Choroid plexus epithelial cell (primary cell): ENCODE results near the gene NFATC2.
A peak's percentile ranks its signal among the peaks of the same experiment; 100 is the strongest.

Source experiments
- DNase-seq: peaks from one replicate; pipeline ENCODE4 v3.0.0-alpha.2; 2010; ENCODE audit warnings: low read depth
- H3K4me3 ChIP-seq: 2 replicates; pipeline ENCODE4 v1.5.1; 2011; ENCODE audit warnings: low read depth, mild to moderate bottlenecking, control low read depth, low read length, moderate library complexity
- TF ChIP-seq, protein P1 (sequence below): conservative IDR thresholded peaks from 2 replicates; pipeline ENCODE4 v1.5.1; 2011; ENCODE audit warnings: low read depth, mild to moderate bottlenecking, control low read depth, inconsistent platforms, low read length, moderate library complexity

NFATC2 gene

DNA sequence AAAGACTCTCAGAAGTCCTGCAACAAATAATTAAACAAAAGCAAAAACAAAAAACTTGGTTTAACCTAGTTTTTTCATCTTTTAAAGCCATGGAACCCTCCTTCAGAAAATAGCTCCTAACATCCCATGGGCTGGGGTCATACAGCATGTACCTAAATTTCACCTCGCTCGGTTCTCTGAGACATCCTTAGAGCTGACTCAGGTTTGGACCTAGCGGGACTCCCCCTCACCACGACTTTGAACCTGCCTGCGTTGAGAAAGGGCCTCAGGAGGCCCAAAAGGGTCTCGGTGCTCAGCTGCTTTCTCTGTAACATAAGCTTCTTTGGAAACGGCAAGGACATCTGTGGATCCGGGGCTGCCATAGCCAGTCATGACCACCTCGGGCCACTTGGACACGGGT lies 112.8 kb downstream of the NFATC2 start:
- no peak for DNase-seq
- H3K4me3 ChIP-seq = no peak overlapping the region
- TF ChIP-seq, protein P1, sequence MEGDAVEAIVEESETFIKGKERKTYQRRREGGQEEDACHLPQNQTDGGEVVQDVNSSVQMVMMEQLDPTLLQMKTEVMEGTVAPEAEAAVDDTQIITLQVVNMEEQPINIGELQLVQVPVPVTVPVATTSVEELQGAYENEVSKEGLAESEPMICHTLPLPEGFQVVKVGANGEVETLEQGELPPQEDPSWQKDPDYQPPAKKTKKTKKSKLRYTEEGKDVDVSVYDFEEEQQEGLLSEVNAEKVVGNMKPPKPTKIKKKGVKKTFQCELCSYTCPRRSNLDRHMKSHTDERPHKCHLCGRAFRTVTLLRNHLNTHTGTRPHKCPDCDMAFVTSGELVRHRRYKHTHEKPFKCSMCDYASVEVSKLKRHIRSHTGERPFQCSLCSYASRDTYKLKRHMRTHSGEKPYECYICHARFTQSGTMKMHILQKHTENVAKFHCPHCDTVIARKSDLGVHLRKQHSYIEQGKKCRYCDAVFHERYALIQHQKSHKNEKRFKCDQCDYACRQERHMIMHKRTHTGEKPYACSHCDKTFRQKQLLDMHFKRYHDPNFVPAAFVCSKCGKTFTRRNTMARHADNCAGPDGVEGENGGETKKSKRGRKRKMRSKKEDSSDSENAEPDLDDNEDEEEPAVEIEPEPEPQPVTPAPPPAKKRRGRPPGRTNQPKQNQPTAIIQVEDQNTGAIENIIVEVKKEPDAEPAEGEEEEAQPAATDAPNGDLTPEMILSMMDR = no peak

GRCh38 chr20:51429144-51429482 lies 113.4 kb downstream of the NFATC2 start:
- TF ChIP-seq, protein P1 = no peak
- DNase-seq = no peak

DNA sequence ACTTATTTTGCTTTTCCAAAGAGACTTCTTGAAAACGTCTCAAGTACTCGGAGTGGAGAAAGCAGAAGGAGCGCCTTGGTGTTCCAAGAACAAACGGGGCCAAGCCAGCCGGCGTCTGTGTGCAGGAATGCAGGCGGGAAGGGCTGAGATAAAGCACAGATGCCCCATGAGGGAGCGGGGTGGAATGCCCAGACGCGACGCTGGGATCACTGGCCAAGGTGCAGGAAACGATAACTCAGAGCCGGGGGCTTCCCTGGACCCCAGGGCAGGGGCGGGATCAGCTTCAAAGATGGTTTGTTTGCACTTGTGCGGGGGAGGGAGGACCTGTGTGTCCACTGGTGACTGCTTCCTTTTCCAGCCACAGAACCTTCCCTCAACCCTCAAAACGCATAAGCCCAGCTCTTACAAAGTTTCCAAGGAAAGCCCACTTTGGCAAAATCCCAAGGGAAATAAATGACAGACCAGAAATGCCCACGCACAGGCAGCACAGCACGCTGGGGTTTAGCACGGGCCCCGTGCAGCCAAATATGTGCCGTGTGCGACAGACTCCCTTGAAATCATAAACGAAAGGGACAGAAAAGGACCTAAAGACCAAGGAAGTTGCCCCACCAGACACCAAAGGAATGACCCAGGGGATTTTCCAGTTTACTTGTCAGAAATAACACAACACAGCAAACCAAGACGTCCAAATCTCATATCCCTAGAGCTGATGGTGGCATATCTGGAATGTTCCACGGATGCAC lies 113.9 kb downstream of the NFATC2 start:
- peak overlapping the region; percentile 17 for H3K4me3 ChIP-seq
- TF ChIP-seq, protein P1 = no peak
- peak; percentile 54 for DNase-seq

More at GRCh38 chr20:51429144-51429482, 113.4 kb downstream of the NFATC2 start:
- no peak overlapping the region for H3K4me3 ChIP-seq

DNA sequence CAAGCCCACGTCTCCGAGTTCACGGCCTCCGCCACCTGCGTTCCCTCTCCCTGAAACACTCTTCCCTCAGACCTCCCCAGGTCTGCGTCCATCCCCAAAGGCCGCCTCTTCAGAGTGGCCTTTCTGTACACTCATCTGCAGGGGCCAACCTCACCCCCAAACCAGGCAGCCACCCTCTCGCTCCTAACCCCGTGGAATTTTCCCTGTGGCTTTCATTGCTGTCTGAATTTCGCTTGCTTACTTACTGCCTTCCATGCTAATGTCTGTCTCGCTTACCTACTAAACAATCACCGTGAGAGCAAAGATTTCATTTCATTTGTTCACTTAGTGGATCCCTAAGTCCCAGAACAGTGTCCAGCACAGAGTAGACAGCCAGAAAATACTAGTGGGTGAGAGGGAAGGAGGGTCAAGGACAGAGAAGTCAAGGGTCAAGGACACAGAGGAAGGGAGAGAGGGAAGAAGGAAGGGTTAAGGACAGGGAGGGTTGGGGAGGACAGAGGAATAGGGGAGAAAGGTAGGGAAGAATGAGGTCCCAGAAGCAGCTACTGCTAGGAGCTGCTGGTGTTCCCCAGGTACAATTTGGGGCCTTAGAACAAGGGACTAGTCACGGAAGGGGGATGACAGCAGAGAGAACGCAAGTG lies 114.7 kb downstream of the NFATC2 start:
- H3K4me3 ChIP-seq = no peak overlapping the region
- DNase-seq = no peak
- TF ChIP-seq, protein P1 = no peak

DNA sequence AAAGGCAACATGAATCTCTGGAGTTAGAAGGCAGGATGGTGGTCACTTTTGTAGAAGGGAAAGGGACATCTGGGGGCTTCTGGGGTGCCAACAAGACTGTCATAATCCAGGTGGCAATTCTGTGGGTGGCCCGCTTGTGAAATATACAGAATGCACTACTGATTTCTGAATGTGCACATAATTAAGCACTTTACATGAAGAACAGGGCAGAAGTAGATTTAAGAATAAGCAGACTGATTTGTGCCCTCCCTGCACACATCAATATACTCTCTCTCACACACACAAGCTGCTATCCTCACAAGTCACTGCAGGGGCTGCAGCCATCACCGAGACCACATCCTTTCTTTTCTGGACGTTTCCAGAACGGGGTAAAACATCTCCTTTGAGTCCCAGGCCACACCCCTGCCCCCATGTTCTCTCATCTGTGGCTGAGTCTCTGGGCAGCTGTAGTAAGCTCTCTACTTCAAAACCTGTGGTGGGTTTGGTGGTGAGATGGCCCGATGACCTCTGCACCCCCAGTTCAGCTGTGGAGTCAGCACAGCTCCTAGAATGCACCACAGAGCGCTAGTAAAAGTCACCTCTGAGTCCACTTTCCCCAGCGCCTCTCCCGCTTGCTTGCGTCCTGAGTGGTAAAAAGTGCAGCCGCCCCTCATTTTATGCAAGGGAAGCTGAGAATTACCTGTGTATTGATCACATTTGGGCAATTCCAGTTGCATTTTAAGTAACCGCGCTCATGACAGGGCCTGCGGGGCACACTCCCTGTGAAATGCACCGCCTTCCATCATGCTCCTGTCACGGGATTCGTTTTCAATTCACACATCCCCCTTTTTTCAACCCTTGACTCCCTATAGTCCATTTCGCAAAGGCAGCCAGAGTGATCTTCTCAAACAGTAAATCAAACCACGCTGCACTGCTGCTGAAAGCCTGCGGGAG lies 115.5 kb downstream of the NFATC2 start:
- TF ChIP-seq, protein P1 = no peak
- no peak for DNase-seq
- H3K4me3 ChIP-seq = no peak overlapping the region

- no peak overlapping the region for H3K4me3 ChIP-seq
- TF ChIP-seq, protein P1 = no peak
- DNase-seq = no peak
Observed at GRCh38 chr20:51425347-51426106, 117.0 kb downstream of the NFATC2 start.
